D721Med (cell line): ENCODE results near the gene CDKL5.

ENCODE experiments used
- DNase-seq: peaks from one replicate; pipeline ENCODE4 v3.0.0; 2011; ENCODE audit warnings: low spot score; ENCODE audit not compliant: insufficient read length
- FAIRE-seq: peaks from 2 replicates; lab custom pipeline; 2011; peaks lifted over from hg19 to GRCh38; lab: Jason Lieb, UNC
- TF ChIP-seq, protein P1 (sequence below): IDR thresholded peaks from 2 replicates; pipeline ENCODE4 v1.5.1; 2012; ENCODE audit warnings: mild to moderate bottlenecking, control low read depth; ENCODE audit not compliant: insufficient read depth; ENCODE audit errors: missing control alignments

Gene CDKL5

DNA sequence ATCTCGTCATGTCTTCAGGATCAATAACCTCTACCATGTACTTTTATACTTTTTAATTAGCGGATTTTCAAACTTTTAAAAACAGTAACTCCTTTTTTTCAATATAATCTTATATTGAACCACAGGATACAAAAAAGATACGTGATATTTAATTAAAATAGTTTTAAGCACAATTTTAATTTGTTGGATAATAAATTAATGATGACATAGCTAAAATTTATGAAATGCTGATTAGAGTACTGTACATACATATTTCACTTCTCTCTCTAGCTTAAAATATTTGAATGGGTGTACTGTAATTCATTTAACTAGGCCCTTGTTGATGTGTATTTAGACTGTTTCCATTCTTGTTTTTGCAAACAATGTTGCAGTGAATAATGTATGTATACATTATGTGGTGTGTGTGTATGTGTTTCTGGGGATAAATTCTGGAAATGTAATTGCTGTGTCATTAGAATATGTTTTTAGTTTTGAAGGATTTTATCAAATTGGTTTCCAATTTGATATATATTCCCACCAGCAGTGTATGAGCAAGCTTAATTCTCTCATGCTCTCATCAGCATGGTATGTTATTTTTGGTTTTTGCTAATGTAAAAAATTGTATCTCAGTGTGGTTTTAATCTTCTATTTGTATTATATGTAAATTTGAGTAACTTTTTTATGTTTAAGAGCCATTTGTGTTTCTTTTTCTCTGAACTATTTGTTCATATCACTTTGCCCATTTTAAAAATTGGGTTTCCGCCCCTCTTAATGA is 66.4 kb downstream of the CDKL5 start:
- FAIRE-seq (peak; percentile 64), DNase-seq (no peak)
- TF ChIP-seq, protein P1, sequence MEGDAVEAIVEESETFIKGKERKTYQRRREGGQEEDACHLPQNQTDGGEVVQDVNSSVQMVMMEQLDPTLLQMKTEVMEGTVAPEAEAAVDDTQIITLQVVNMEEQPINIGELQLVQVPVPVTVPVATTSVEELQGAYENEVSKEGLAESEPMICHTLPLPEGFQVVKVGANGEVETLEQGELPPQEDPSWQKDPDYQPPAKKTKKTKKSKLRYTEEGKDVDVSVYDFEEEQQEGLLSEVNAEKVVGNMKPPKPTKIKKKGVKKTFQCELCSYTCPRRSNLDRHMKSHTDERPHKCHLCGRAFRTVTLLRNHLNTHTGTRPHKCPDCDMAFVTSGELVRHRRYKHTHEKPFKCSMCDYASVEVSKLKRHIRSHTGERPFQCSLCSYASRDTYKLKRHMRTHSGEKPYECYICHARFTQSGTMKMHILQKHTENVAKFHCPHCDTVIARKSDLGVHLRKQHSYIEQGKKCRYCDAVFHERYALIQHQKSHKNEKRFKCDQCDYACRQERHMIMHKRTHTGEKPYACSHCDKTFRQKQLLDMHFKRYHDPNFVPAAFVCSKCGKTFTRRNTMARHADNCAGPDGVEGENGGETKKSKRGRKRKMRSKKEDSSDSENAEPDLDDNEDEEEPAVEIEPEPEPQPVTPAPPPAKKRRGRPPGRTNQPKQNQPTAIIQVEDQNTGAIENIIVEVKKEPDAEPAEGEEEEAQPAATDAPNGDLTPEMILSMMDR = no peak

DNA sequence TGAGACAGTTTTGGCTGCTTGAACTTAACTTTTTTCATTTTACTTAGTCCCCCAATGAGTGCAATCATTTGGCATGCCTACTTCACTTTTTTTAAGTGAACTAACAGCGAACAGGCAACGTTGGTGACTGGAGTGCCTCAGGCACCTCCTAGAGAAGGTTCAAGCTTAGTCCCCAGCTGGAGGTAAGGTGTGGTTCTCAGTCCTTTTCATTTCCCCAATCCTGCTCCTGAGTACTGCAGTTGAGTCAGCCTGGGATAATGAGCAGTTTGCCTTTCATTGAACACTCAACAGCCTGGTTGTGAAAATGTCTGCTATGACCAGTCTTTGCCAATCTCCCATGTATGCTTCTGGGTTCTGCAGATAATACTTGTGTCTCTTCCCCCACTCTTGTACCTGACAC is 109.5 kb downstream of the CDKL5 start:
- TF ChIP-seq, protein P1 = no peak
- FAIRE-seq (no peak), DNase-seq (no peak)

DNA sequence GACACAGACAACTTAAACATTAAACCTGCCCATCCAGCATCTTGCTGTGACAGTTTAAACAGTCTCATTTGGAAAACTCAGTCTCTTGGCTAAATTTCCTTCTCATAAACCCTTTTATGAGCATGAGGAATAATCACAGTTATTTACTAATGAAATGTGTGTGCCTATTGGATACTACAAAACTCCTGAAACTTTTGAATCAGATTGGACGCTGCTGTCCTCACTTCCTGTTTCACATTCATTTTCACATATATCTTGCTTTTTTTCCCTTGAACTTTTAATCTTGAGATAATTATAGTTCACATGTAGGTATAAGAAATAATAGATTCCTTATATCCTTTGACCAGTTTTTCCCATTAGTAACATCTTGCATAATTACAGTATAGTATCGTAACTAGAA is 111.7 kb downstream of the CDKL5 start:
- TF ChIP-seq, protein P1 = no peak
- DNase-seq (no peak), FAIRE-seq (no peak)

DNA sequence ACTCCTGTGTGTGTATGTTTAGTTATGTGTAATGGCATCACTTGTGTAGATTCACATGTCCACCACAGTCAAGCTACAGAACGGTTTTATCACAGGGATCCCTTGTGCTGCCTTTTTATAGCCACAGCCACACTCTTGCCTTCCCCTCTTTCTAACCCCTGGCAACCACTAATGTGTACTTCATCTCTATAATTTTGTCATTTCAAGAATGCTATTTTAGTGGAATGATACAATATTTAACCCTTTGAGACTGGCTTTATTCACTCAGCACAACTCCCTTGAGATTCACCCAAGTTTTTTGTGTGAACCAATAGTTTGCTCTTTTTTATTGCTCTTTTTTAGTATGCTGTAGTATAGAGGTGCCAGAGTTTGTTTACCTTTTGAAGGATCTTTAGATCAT is 112.1 kb downstream of the CDKL5 start:
- FAIRE-seq (no peak), DNase-seq (no peak)
- TF ChIP-seq, protein P1 = no peak

DNA sequence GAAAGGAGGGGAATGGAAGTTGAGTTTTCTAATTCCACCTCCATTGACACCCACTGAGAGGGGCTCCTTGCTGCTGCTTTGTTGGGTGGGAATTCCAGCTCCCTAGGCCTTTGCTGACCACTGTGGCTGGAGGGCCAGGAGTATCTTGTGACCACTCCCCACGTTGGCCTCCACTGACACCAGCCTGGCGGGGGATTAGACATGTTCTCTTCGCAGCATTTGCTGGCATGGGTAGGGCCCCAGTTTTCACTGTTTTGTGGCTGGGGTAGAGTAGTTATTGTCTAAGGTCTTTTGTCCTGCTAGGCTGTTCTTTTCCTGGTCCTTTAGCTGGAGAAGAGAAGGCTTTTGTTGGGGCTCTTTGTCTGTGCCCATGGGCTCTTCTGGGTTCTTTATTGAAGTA is 116.7 kb downstream of the CDKL5 start:
- FAIRE-seq (no peak), DNase-seq (no peak)
- TF ChIP-seq, protein P1 = no peak

DNA sequence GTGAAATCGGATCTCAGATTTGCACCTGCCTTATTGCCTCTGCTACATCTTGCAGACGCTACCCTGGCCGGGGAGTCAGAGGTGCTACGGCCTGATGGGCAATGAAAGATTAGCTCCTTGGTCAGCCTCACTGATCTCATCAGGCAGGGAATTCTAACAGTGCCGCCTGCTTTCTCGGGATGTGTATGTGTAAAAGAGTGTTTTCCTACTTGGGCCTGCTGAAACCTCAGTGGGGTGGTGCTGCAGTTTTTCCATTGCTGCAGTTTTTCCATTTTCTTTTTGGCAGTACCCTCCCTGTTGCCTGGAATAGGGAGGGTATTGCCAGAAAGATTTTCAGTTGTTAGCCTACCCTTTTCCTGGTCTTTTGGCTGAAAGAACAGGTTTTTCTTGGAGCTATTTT is 117.5 kb downstream of the CDKL5 start:
- TF ChIP-seq, protein P1 = no peak
- no peak for FAIRE-seq
- DNase-seq = no peak

DNA sequence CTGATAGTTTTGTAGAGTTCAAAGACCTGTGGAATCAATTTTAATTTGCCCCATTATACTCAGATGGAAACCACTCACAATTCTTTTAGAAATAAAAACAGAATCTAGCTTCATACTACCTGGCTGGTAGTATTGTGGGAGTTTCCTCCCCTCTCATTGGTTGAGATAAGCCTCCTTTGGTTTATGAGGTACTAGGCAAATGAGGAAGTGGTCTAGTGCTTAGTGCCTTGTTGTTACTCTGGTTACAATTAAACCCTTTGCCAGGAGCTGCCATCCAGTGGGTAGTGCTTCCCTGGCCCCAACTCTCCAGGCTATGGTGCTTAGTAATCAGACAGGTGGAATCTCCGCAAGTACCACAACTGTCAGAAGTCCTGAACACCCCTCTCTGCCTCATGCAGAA is 118.3 kb downstream of the CDKL5 start:
- no peak for DNase-seq
- TF ChIP-seq, protein P1 = no peak
- peak; percentile 68 for FAIRE-seq
